ENCODE data around the gene GALNT9.
"Not testable (repeated sequence)": the region's sequence is repeated elsewhere in the genome, so short reads cannot be mapped to it uniquely, and the experiment has no call there.

The GALNT9 gene

DNA sequence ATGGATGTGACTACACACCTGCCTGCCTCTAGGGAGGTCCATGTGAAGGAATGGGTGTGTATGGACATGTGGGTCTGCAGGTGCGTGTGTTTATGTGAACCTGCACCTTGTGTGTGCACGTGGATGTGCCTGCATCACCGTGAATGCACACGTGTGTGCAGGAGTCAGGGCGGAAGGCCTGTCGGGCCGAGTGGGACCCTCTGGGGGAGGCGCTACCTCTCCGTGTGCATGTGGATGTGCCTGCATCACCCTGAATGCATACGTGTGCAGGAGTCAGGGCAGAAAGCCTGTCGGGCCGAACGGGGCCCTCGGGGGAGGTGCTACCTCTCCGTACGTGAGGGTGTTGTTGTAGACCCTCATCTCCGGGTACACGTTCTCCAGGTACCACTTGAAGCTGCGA lies 128.6 kb downstream of the GALNT9 start:
- Histone ChIP-seq H3K27me3 (ENCODE audit: insufficient read depth, low read length) (peaks cover 64% of the 10 kb centered on the region), H3K36me3 (ENCODE audit: insufficient read depth, low read length) (no peaks in the 10 kb centered on the region), H3K4me3 (ENCODE audit: low read length) (no peak overlapping the region), H3K9me3 (ENCODE audit: low read length) (no peaks in the 10 kb centered on the region), H2AFZ (ENCODE audit: low read depth, low read length) (no peak overlapping the region), H3K4me1 (ENCODE audit: insufficient read depth, low read length) (peaks cover 10% of the 10 kb centered on the region)

DNA sequence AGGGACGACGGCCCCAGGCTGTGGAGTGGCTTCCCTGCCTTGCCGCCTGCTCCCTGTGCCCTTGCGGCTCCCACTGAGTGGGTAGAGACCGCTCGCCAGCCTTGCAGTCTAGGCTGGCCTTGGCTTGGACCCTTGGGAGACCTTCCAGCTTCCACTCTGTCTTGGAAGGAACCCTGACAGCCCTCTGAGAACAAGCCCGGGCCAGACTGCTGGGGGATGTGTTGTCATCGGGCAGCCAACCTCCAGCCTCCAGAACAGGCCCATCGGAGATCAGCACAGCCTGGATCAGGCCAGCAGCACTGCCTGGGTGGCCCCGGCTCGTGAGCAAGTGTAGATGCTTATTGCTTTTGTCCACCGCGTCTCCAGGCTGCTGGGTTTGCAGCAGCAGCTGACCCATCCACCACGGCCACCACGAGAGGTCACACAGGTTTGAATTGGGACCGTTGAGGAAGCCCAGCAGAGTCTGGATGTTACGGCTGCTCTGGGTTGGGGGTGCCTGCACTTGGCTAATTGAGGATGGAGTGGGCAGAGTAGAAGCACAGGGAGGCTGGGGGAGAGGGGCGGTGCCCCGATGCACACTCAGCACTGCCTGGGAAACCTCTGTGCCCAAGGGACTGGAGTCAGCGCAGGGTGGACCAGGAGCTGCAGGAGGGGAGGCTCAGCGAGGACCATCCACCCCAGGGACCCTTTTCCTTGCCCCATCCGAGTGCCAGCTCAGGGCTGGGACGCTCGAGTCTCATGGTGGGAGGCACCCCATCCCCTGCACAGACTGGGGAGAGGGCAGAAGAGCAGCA lies 129.7 kb downstream of the GALNT9 start:
- Histone ChIP-seq H3K4me1 (ENCODE audit: insufficient read depth, low read length) (peaks cover under 1% of the 10 kb centered on the region), H3K27me3 (ENCODE audit: insufficient read depth, low read length) (peaks cover 54% of the 10 kb centered on the region), H3K4me3 (ENCODE audit: low read length) (no peak overlapping the region), H3K9me3 (ENCODE audit: low read length) (no peaks in the 10 kb centered on the region), H2AFZ (ENCODE audit: low read depth, low read length) (no peak overlapping the region), H3K36me3 (ENCODE audit: insufficient read depth, low read length) (no peaks in the 10 kb centered on the region)

DNA sequence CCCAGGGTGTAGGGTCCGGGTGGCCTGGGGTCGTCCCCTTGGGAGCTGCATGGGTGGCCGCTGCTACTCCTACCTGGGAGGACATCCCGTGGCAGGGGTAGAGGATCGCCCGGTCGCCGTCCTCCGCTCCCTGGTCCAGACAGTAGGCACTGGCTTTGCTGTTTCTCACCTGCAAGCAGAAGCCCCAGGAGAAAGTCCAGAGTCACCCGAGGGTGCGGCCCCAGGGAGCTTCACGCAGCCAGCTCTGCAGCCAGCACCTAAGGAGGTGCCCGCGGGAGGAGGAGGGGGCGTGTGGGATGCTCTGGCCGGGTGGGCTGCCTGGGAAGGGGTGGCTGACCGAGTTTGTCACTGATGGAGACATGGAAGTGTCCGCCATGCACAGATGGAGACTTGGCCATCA lies 130.3 kb downstream of the GALNT9 start:
- no peak overlapping the region for H2AFZ ChIP-seq (ENCODE audit: low read depth, low read length)
- no peak overlapping the region for H3K4me3 ChIP-seq (ENCODE audit: low read length)
- peaks cover 2% of the 10 kb centered on the region for H3K9me3 ChIP-seq (ENCODE audit: low read length)
- H3K4me1 ChIP-seq (ENCODE audit: insufficient read depth, low read length) = no peaks in the 10 kb centered on the region
- H3K27me3 ChIP-seq (ENCODE audit: insufficient read depth, low read length) = peaks cover 48% of the 10 kb centered on the region
- no peaks in the 10 kb centered on the region for H3K36me3 ChIP-seq (ENCODE audit: insufficient read depth, low read length)

DNA sequence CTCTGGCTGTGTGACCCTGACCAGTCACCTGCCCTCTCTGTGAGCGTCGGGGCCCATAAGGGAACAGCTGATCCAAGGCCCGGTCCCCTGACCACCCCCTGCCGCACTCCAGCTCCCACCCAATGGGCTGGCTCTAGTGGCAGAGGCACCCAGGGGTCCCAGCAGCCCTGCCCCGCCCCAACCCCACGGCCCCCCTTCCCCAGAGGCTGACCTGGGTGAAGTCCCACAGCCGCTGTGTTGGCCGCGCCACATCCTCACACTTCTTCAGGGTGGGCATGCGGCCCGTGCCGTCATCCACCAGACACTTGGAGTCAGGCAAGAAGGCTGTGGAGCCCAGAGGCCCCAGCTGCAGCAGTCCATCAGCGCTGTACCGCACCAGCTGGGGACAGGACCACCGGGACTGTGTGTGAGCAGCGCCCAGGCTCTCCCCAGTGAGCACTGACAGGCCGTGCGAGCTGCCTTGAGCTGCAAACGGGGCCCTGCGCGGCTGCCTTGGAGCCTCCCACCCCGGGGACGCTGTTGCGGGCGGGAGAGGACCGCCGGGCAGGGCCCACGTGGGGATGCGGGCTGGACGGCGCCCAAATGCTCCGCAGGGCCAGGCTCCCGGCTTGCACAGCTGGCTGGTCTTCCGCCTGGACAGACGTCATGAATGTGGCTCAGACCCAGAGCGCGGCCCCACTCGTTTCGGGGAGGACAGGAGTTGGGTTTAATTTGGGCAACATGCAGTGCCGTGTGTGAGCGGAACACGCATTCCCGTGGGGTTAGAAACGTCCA lies 131.6 kb downstream of the GALNT9 start:
- Histone ChIP-seq H3K27me3 (ENCODE audit: insufficient read depth, low read length) (peaks cover 46% of the 10 kb centered on the region), H3K36me3 (ENCODE audit: insufficient read depth, low read length) (no peaks in the 10 kb centered on the region), H3K9me3 (ENCODE audit: low read length) (peaks cover 8% of the 10 kb centered on the region), H2AFZ (ENCODE audit: low read depth, low read length) (no peak overlapping the region), H3K4me3 (ENCODE audit: low read length) (no peak overlapping the region), H3K4me1 (ENCODE audit: insufficient read depth, low read length) (no peaks in the 10 kb centered on the region)

DNA sequence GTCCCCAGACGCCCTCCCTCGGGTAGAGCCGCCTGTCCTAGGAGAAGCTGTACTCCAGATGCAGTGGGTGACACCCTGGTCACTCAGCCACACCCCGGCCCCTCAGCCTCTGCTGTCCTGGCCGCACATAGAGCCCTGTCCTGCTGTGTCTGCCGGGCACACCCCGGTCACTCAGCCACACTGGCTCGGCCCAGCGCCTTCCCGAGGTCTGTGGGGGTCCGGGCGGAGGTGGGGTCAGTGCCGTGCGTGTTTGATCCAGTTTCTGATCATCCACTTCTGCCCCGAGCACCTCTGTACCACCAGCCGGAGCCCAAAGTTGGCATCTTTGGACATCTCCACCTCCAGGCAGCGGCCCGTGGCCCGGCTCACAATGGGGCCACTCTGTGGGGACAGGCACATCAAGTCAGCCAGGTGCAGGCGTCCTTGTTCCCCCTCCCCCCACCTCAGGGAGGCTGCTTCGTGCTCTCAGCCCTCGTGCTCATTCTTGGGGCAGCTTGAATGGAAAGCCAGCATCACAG lies 132.5 kb downstream of the GALNT9 start:
- no peaks in the 10 kb centered on the region for H3K4me1 ChIP-seq (ENCODE audit: insufficient read depth, low read length)
- no peaks in the 10 kb centered on the region for H3K36me3 ChIP-seq (ENCODE audit: insufficient read depth, low read length)
- no peak overlapping the region for H3K4me3 ChIP-seq (ENCODE audit: low read length)
- no peak overlapping the region for H2AFZ ChIP-seq (ENCODE audit: low read depth, low read length)
- H3K9me3 ChIP-seq (ENCODE audit: low read length) = peaks cover 8% of the 10 kb centered on the region
- peaks cover 45% of the 10 kb centered on the region for H3K27me3 ChIP-seq (ENCODE audit: insufficient read depth, low read length)

DNA sequence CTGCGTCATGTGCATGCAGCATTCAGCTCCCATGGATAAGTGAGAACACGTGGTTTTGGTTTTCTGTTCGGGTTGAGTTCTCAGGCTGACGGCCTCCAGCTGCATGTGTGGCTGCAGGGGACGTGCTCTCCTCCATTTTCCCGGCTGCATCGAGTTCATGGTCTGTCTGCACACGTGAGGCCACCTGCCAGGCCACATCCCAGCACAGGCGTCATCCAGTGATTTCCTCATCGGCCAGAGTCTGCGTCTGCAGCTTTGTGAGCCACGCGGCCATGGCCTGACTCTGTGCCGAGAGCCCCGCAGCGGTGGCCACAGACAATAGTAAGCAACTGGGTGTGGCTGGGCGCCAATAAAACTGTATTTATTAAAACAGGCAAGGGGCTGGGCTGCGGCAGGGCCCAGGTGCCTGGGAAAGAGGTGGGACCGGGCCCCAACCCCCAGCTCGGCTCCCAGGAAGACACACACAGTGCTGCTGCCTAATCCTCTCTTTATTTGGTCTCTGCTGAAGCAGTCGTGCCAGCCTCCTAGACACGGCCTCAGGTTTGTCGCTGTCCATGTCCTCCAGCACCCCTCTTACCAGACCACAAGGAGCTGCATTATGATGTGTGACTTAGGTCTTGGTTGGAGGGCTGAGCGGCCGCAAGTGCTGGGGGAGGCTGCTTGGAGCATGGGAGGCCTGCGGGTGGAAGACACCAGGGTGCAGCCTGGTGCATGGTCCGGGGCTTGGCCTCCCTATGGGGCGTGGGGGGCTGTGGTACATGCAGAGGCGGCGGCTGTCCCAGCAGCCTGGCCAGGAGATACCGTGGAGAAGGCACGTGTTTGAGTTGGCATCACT lies 133.1 kb downstream of the GALNT9 start:
- no peaks in the 10 kb centered on the region for H3K36me3 ChIP-seq (ENCODE audit: insufficient read depth, low read length)
- no peak overlapping the region for H3K4me3 ChIP-seq (ENCODE audit: low read length)
- no peak overlapping the region for H2AFZ ChIP-seq (ENCODE audit: low read depth, low read length)
- H3K9me3 ChIP-seq (ENCODE audit: low read length) = peaks cover 8% of the 10 kb centered on the region
- peaks cover 48% of the 10 kb centered on the region for H3K27me3 ChIP-seq (ENCODE audit: insufficient read depth, low read length)
- H3K4me1 ChIP-seq (ENCODE audit: insufficient read depth, low read length) = no peaks in the 10 kb centered on the region

DNA sequence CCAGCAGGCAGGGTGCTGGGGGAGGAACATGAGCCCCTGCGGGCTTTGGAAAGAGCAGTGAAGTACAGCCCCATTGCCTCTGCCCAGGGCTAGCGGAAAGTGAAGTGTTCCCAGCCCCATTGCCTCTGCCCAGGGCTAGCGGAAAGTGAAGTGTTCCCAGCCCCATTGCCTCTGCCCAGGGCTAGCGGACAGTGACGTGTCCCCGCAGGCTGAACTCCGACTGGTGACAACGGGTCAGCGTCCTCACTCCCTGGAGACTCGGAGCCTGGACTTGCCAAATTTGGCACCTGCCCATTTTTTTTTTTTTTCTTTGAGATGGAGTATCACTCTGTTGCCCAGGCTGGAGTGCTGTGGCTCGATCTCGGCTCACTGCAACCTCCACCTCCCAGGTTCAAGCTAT lies 134.1 kb downstream of the GALNT9 start:
- H3K27me3 ChIP-seq (ENCODE audit: insufficient read depth, low read length) = peaks cover 50% of the 10 kb centered on the region
- H3K36me3 ChIP-seq (ENCODE audit: insufficient read depth, low read length); H3K4me1 ChIP-seq (ENCODE audit: insufficient read depth, low read length); H2AFZ ChIP-seq (ENCODE audit: low read depth, low read length); H3K9me3 ChIP-seq (ENCODE audit: low read length); H3K4me3 ChIP-seq (ENCODE audit: low read length): not testable (repeated sequence)

DNA sequence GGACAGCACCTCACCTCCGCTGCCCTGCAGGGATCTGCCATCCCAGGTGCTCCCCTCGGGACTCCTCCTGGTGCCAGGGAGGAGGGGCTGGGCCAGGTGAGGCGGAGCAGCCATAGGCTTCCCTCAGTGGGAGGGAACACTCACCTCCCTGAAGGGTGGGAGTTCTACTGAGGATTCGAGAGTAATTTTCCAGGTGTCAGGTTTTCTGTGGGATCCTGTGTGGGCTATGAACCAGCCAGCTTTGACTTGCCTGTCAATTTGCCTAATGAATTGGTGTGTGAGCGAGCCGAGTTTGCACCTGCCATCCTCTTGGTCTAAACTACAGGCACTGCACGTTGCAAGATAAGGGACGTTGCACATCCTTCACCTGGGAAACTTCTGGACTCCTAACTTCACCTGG lies 134.8 kb downstream of the GALNT9 start:
- peaks cover 8% of the 10 kb centered on the region for H3K9me3 ChIP-seq (ENCODE audit: low read length)
- peaks cover 46% of the 10 kb centered on the region for H3K27me3 ChIP-seq (ENCODE audit: insufficient read depth, low read length)
- no peaks in the 10 kb centered on the region for H3K36me3 ChIP-seq (ENCODE audit: insufficient read depth, low read length)
- no peak overlapping the region for H3K4me3 ChIP-seq (ENCODE audit: low read length)
- peaks cover 7% of the 10 kb centered on the region for H3K4me1 ChIP-seq (ENCODE audit: insufficient read depth, low read length)
- no peak overlapping the region for H2AFZ ChIP-seq (ENCODE audit: low read depth, low read length)

DNA sequence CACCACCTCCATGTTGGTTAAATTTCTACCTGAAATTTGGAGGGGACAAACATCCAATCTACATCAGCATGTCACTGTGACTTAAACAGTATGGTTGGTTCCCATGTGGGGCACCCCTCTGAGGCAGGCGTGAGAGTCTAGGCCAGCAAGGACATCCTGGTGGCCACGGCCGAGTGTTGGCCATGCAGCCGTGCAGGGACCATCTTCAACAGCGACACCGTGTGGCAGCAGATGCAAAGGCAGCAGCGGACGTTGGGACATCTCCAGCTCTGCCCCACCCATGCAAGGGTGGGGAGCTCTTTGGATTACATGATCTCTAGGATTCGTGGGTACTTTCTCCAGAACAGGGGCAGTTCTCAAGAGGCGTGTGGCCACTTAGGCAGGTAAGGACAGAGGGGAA lies 135.3 kb downstream of the GALNT9 start:
- Histone ChIP-seq H3K4me1 (ENCODE audit: insufficient read depth, low read length) (peaks cover 7% of the 10 kb centered on the region), H3K4me3 (ENCODE audit: low read length) (no peak overlapping the region), H3K36me3 (ENCODE audit: insufficient read depth, low read length) (no peaks in the 10 kb centered on the region), H2AFZ (ENCODE audit: low read depth, low read length) (no peak overlapping the region), H3K9me3 (ENCODE audit: low read length) (peaks cover 8% of the 10 kb centered on the region), H3K27me3 (ENCODE audit: insufficient read depth, low read length) (peaks cover 47% of the 10 kb centered on the region)

DNA sequence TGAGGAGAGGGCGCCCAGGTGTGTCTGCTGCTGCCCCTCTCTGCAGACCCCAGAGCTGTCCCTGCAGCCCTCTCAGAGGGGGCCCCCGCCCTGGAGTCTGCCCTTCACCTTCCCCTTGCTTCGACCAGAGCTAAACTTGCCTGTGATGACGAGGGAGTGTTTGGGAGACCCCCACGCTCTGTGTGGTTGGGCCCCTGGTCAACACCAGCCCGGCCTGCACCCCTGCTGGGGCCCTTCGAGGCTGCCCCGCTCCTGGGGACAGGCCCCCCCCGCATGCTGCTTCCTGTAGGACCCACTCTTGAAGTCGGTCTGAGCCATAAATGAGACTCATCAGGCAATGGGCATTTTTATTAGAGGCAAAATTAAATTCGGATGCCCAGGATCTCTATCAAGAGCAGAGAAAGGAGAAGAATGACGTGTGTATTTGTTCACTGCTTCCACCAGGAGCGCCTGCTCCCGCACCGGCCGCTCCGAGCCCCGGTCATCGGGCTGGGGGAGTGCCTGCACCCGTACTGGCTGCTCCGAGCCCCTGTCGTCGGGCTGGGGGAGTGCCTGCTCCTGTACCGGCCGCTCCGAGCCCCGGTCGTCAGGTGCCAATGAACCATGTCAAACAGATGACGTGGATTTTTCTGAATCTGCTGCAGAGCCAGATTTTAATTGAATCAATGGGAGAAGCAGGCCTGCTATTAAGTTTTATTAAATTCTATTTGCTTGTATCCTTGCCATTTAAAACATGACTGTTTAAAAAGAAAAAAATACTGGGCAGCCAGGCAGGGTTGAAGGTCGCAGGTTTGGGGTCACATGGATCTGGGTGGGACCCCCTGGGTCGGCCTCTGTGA lies 137.5 kb downstream of the GALNT9 start:
- Histone ChIP-seq H3K4me1 (ENCODE audit: insufficient read depth, low read length) (peaks cover 7% of the 10 kb centered on the region), H3K27me3 (ENCODE audit: insufficient read depth, low read length) (peaks cover 63% of the 10 kb centered on the region), H3K9me3 (ENCODE audit: low read length) (peaks cover 8% of the 10 kb centered on the region), H2AFZ (ENCODE audit: low read depth, low read length) (no peak overlapping the region), H3K4me3 (ENCODE audit: low read length) (no peak overlapping the region), H3K36me3 (ENCODE audit: insufficient read depth, low read length) (no peaks in the 10 kb centered on the region)

DNA sequence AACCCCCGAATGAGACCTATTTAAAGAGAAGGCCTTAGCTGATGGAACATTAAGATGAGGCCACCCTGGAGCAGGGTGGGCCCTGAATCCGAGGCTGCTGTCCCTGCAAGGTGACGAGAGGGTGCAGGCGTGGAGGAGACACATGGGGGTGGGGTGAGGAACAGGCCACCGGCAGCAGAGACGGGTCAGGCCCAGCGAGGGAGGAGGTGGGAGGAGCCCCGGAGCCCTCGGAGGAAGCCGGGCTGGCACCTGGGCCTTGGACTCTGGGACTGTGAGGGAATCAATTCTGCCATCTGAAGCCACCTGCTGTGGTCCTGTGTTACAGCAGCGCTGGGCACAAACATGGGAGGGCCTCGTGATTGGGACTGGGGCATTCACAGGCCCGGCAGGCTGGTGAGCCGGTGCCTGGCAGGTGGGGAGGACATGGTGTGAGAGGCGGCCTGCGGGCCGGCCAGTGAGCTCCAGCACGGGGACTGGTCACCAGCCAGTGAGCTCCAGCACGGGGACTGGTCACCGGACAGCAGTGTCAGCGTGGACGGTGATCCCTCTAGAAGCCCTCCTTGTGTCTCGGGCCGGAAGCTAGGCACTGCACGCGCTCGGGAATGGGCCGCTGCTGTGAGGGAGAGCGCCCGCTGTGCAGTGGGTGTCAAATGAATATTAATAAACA lies 138.4 kb downstream of the GALNT9 start:
- Histone ChIP-seq H3K27me3 (ENCODE audit: insufficient read depth, low read length) (peaks cover 64% of the 10 kb centered on the region), H3K4me3 (ENCODE audit: low read length) (no peak overlapping the region), H3K36me3 (ENCODE audit: insufficient read depth, low read length) (no peaks in the 10 kb centered on the region), H3K4me1 (ENCODE audit: insufficient read depth, low read length) (peaks cover 7% of the 10 kb centered on the region), H2AFZ (ENCODE audit: low read depth, low read length) (no peak overlapping the region), H3K9me3 (ENCODE audit: low read length) (peaks cover 8% of the 10 kb centered on the region)

All from neuron (in vitro differentiated cells).